PFSK-1 (cell line): ENCODE data around the gene PEX12.

Experiments
- POLR2AphosphoS5 ChIP-seq: IDR thresholded peaks from 2 replicates; pipeline ENCODE4 v1.6.1; 2012; ENCODE audit warnings: low read depth, mild to moderate bottlenecking, control low read depth, low read length, moderate library complexity
- TAF1 ChIP-seq: IDR thresholded peaks from 2 replicates; pipeline ENCODE4 v1.6.1; 2012; ENCODE audit warnings: low read length, control low read depth, borderline replicate concordance; ENCODE audit not compliant: insufficient read depth

GRCh38 chr17:35540589-35541404 lies 37.6 kb downstream of the PEX12 start:
- TF ChIP-seq POLR2AphosphoS5 (no peak), TAF1 (no peak)
